Femur (tissue), 1 donor: ENCODE data around the gene CPA5.

Experiments
- DNase-seq: peaks from one replicate; pipeline ENCODE4 v3.0.0-alpha.2; 2017

The CPA5 gene

DNA sequence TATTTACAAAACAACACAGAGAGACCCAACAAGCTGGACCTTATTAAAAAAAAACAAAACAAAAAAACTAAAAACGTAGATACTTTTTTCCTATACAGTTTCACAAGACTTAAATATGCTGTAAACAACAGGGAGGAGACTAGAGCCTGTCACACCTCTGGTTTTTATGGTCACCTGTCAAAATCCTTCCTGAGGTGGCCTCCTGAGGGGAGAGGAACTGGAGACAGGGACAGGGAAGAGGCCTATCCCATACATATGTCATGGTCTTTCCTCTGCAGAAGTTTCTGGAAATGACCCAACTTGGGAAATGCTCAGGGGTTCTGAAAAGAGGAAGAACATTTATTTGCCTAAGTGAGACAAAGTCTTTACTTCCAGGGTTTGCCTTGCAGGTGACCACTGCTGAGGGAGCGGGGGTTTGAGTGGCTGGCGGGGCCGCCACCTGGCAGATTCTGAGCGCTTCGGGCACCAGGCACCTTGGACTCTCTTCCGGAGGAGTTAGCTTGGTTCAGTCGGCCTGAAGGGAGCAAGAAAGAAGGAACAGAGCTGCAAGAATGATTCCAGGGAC, 54.0 kb downstream of the CPA5 start:
- DNase-seq, result no peak

- DNase-seq, result no peak
These were observed 55.5 kb downstream of the CPA5 start for GRCh38 chr7:130400120-130400572.

- no peak for DNase-seq
These were observed 56.5 kb downstream of the CPA5 start for GRCh38 chr7:130401101-130401500.

- DNase-seq, result no peak
These were observed 57.0 kb downstream of the CPA5 start for GRCh38 chr7:130401578-130401977.

GRCh38 chr7:130405003-130405402, 60.4 kb downstream of the CPA5 start:
- DNase-seq, result no peak

DNA sequence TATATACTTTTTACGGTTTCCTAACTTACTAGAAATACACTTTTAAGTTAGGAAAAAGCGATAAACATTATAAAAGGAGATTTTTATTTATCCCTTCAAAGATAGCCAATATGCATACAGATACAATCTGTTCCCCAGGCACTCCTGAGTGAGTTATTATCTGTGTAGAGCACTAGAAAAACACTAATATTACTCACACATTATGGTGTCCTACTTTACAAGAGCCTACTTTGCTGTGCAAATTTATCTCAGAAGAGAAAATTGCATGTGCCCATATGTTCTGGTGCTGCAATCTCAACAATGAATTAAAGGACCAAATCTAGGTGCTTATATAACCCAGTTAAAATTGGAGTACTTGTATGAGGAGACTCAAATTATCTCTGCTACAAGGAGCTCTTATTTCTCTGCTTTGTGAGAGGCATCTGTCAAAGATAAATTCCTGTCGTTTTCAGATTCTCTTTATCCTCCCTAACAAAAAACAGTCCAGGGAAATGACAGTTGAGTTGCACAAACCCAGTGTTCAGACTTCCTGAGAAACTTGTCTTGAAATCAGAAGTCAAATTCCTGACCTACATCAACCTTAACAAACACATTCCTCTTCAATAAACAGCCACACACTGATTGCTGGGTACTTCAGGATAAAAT, 64.6 kb downstream of the CPA5 start:
- DNase-seq, result no peak

GRCh38 chr7:130409712-130410072, 65.1 kb downstream of the CPA5 start:
- DNase-seq, result no peak

DNA sequence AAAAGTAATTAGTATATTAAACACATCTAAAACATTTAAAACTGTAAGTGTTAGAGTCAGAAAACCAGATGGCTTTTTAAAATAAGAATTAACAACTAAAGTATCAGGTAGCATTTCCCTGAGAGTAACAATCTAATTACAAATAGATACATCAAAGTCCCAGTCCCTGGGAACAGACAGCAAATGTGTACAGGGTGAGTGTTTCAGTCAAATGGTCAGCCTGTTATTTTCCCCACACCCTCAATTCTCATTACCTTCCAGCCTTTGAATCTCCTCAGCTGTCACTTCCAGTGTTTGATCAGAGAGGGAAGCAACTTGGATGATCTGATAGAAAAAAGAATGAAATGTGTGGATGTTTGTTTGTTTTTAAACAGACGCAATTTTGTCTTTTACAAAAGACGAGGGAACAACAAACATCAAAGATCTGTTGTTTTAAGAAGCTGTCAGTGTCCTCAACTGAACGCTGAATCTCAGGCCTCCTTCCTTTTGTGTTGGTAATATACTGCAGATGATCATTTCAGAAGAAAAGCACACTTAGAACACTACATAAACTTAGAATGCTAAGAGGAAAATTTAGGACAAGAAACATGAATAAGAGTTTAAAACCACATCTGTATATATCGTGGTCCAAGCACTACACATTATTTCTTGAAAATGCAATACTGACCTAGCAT, 66.4 kb downstream of the CPA5 start:
- no peak for DNase-seq

DNA sequence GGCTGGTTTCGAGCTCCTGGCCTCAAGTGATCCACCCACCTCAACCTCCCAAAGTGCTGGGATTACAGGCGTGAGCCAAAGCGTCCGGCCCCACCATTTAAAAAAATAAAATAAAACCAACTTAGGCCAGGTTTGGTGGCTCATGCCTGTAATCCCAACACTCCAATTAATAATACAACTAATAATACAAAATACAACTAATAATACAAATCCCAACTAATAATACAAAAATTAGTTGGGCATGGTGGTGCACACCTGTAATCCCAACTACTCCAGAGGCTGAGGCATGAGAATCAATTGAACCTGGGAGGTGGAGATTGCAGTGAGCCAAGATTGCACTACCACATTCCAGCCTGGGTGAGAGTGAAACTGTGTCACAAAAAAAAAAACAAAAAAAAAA, 68.6 kb downstream of the CPA5 start:
- DNase-seq, result no peak

- no peak for DNase-seq
These were observed 70.4 kb downstream of the CPA5 start for GRCh38 chr7:130415006-130415405.

DNA sequence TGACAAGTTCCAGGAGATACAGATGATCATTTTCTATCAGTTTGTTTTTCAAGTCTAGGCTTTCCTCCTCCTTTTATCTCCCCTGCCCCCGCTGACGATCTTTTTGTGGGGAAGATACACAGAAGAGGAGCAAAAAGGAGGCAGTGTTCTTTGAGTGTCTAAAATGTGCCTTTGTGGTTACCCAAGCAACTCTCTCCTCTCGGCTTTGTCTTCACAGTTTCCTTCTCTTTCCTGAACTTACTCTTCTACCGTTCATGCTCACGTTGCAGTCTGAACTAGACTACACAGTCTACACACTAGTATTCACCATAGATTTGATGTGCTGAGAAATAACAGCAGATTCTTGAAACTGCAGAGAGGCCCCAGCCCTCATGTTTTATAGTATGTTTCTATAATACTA, 72.6 kb downstream of the CPA5 start:
- no peak for DNase-seq

- no peak for DNase-seq
These were observed 73.7 kb downstream of the CPA5 start for GRCh38 chr7:130418306-130418705.
